ENCODE measurements around the gene SLC17A2.

The SLC17A2 gene

DNA sequence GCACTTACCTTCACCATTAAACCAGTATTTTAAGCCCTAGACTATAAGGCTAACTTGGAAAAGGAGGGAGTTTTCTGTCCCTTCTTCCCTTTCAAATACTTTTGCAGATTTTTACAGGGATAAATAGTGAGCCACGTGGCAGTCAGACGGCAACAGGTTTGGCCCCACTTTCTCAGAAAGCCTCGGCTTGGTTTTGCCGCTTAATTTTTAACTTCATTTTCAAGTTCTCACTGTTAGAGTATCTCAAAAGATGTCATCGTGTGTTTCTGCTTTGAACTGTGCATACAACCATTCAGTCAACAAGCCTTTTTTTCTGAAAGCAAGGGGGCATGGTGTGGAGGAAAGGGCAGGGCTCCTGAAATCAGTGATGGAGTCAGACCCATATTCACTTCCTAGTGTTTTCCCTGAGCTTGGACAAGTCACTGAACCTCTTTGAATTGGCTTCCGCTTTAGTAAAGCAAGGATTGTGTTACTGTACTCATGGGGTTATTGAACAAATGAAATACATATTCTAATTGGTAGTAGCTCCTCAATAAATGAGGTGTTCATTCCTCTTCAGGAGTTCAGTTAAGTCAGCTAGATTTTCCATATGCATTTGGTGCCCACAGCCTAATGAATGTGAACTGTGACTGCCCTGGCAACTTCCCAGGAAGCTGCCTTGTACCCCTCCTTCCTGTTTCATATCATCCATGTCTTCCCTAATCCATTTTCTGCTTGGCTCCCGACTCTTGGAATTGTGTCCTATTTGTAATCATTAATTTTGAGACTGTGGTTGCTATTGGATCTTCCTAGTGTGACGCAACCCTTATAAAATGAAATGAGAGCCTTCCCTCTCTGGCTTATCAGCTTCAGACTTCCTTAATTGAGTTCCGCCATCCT, at the start of gene SLC17A2:
SLC17A2 (minus strand) TSS at position 160 of the 879 bp plus-strand sequence. CDS start 4,895 bp downstream, outside the sequence.
- Histone ChIP-seq H3K27ac (no peak within 1 kb of the TSS), H3K4me2 (peak within 1 kb of the TSS in 3 of 11 experiments; percentile 4 to 25 (median 20); a peak in 1 of 22 replicates), H3K9ac (no peak within 1 kb of the TSS), H3K9me3 (replicated peaks in 1 of 11) (no peaks in the 10 kb centered on the region), H3K27me3 (no peaks in the 10 kb centered on the region), H3K4me3 (no peak within 1 kb of the TSS), H4K20me1 (no peaks in the 10 kb centered on the region), H3K4me1 (peaks cover 0 to 39% (median 5%) of the 10 kb centered on the region in 10 experiments; a peak in 9 of 20 replicates), H3K36me3 (no peaks in the 10 kb centered on the region)
- TF ChIP-seq Cebpa-rat (IDR thresholded peaks at IDR 0.05): peak in 1 of 11 experiments; percentile 54; a peak in 1 of 22 replicates

GRCh38 chr6:25975923-25976560, 45.6 kb upstream of the SLC17A2 start:
- H3K36me3 ChIP-seq: peaks cover 90 to 96% (median 93%) of the 10 kb centered on the region in 11 experiments
- H3K4me3 ChIP-seq: no peak overlapping the region
- peaks cover 9 to 34% (median 21%) of the 10 kb centered on the region in 10 experiments for H3K4me1 ChIP-seq
- H3K27ac ChIP-seq: no peak overlapping the region
- H3K27me3 ChIP-seq: no peaks in the 10 kb centered on the region
- no peaks in the 10 kb centered on the region for H3K9me3 ChIP-seq (replicated peaks in 1 of 11)
- no peak for TF ChIP-seq Cebpa-rat (IDR thresholded peaks at IDR 0.05)
- H3K4me2 ChIP-seq: no peak overlapping the region
- peaks cover 0 to 95% (median 22%) of the 10 kb centered on the region in 11 experiments; a peak in 15 of 22 replicates for H4K20me1 ChIP-seq
- no peak overlapping the region for H3K9ac ChIP-seq

- no peak overlapping the region for H3K9ac ChIP-seq
- H3K27ac ChIP-seq: peak overlapping the region in 2 of 11 experiments; percentile 6 to 9; a peak in 1 of 22 replicates
- TF ChIP-seq Cebpa-rat (IDR thresholded peaks at IDR 0.05): no peak
- no peaks in the 10 kb centered on the region for H3K9me3 ChIP-seq (replicated peaks in 1 of 11)
- H3K4me1 ChIP-seq: peaks cover 19 to 51% (median 33%) of the 10 kb centered on the region in 10 experiments
- H3K27me3 ChIP-seq: no peaks in the 10 kb centered on the region
- H4K20me1 ChIP-seq: peaks cover 0 to 99% (median 22%) of the 10 kb centered on the region in 11 experiments; a peak in 16 of 22 replicates
- peak overlapping the region in 6 of 11 experiments; percentile 1 to 54 (median 12); a peak in 8 of 22 replicates for H3K4me2 ChIP-seq
- no peak overlapping the region for H3K4me3 ChIP-seq
- H3K36me3 ChIP-seq: peaks cover 98 to 100% (median 99%) of the 10 kb centered on the region in 11 experiments
Measured at GRCh38 chr6:25973923-25974555, 43.5 kb upstream of the SLC17A2 start.

- Histone ChIP-seq H3K27ac (no peak overlapping the region), H3K4me3 (no peak overlapping the region), H3K4me1 (peaks cover 27 to 62% (median 44%) of the 10 kb centered on the region in 10 experiments), H3K4me2 (no peak overlapping the region), H3K36me3 (peaks cover 100% of the 10 kb centered on the region in 11 experiments), H4K20me1 (peaks cover 3 to 100% (median 33%) of the 10 kb centered on the region in 11 experiments; a peak in 16 of 22 replicates), H3K27me3 (no peaks in the 10 kb centered on the region), H3K9me3 (replicated peaks in 1 of 11) (no peaks in the 10 kb centered on the region), H3K9ac (no peak overlapping the region)
- TF ChIP-seq Cebpa-rat (IDR thresholded peaks at IDR 0.05): no peak
Measured at GRCh38 chr6:25972902-25973301, 42.4 kb upstream of the SLC17A2 start.

- Histone ChIP-seq H3K27ac (peak overlapping the region in 4 of 11 experiments; percentile 51 to 67 (median 60); a peak in 8 of 22 replicates), H3K4me2 (peak overlapping the region in 4 of 11 experiments; percentile 50 to 96 (median 78); a peak in 5 of 22 replicates), H3K27me3 (no peaks in the 10 kb centered on the region), H3K4me1 (peaks cover 34 to 68% (median 52%) of the 10 kb centered on the region in 10 experiments), H3K4me3 (no peak overlapping the region), H3K9me3 (replicated peaks in 1 of 11) (no peaks in the 10 kb centered on the region), H4K20me1 (peaks cover 10 to 100% (median 35%) of the 10 kb centered on the region in 11 experiments; a peak in 16 of 22 replicates), H3K9ac (peak overlapping the region in 1 of 11 experiments; percentile 20; a peak in 1 of 22 replicates), H3K36me3 (peaks cover 100% of the 10 kb centered on the region in 11 experiments)
- TF ChIP-seq Cebpa-rat (IDR thresholded peaks at IDR 0.05): no peak
Measured at GRCh38 chr6:25972128-25972527, 41.6 kb upstream of the SLC17A2 start.

- no peak for TF ChIP-seq Cebpa-rat (IDR thresholded peaks at IDR 0.05)
- Histone ChIP-seq H3K4me1 (peaks cover 42 to 76% (median 60%) of the 10 kb centered on the region in 10 experiments), H3K4me3 (0 out of 20 replicates have a peak overlapping the region, but pooled peaks of 1 of the 10 experiments have one; percentile 21), H3K27me3 (no peaks in the 10 kb centered on the region), H3K4me2 (peak overlapping the region in 9 of 11 experiments; percentile 29 to 96 (median 55); a peak in 17 of 22 replicates), H3K9ac (peak overlapping the region in 3 of 11 experiments; percentile 0 to 32 (median 23); a peak in 3 of 22 replicates), H3K36me3 (peaks cover 100% of the 10 kb centered on the region in 11 experiments), H3K9me3 (replicated peaks in 1 of 11) (no peaks in the 10 kb centered on the region; a peak in 1 of 22 replicates), H3K27ac (peak overlapping the region in 10 of 11 experiments; percentile 24 to 67 (median 52); a peak in 18 of 22 replicates), H4K20me1 (peaks cover 17 to 100% (median 39%) of the 10 kb centered on the region in 11 experiments; a peak in 16 of 22 replicates)
Measured at GRCh38 chr6:25971187-25971821, 40.8 kb upstream of the SLC17A2 start.

DNA sequence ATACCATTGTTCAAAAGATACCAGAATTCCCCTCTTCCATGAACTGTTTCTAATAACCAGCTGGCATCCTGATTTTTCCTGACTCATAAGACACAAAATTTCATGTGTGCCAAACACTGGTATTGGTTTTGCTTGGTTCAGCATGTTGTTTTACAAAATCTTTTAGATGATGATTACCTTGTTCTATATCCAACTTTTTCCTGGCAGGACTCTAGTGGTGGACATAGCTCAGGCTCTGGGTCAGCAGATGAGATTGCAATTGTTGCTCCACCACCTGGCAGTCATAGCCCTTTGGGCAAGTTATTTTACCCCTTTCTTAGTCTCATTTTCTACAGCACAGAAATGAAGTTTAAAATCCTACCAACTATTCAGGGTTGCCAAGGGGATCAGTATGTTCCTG, 38.3 kb upstream of the SLC17A2 start:
- no peak for TF ChIP-seq Cebpa-rat (IDR thresholded peaks at IDR 0.05)
- Histone ChIP-seq H3K4me3 (no peak overlapping the region), H3K27ac (no peak overlapping the region), H4K20me1 (peaks cover 15 to 97% (median 47%) of the 10 kb centered on the region in 11 experiments; a peak in 16 of 22 replicates), H3K4me1 (peaks cover 54 to 88% (median 72%) of the 10 kb centered on the region in 10 experiments), H3K36me3 (peaks cover 91 to 95% (median 94%) of the 10 kb centered on the region in 11 experiments), H3K27me3 (no peaks in the 10 kb centered on the region), H3K4me2 (peak overlapping the region in 10 of 11 experiments; percentile 79 to 96 (median 93); a peak in 16 of 22 replicates), H3K9ac (no peak overlapping the region), H3K9me3 (replicated peaks in 1 of 11) (no peaks in the 10 kb centered on the region; a peak in 1 of 22 replicates)

All from BLaER1 treated with 17β-estradiol and CSF1 and Interleukin-3, amounts not matched to agents 10 nM and 100 nM (cell line).